Vagina (tissue), 2 donors: ENCODE measurements around the gene ERCC5.

Experiments used
- CTCF ChIP-seq, 3 experiments: fragments of 450-650 bp in 2 of 3; fragments of 200-600 bp in 1 of 3; sonication (generic) in 1 of 3; IDR thresholded peaks; one replicate each; pipeline ENCODE4 v1.5.1; 2017 to 2019; ENCODE audit warnings: antibody characterized with exemption in 3 of 3, mild to moderate bottlenecking in 2 of 3, moderate library complexity in 2 of 3
- POLR2A ChIP-seq, 2 donors: fragments of 450-650 bp; IDR thresholded peaks; one replicate each; pipeline ENCODE4 v1.6.1; 2017; ENCODE audit warnings: antibody characterized with exemption in 2 of 2, mild to moderate bottlenecking in 2 of 2, moderate library complexity in 2 of 2
- POLR2AphosphoS5 ChIP-seq, 2 donors: sonication (generic); formaldehyde crosslinking; IDR thresholded peaks; one replicate each; pipeline ENCODE4 v1.9.0; 2017; ENCODE audit warnings: antibody characterized with exemption in 2 of 2, mild to moderate bottlenecking in 2 of 2, low read depth in 1 of 2; ENCODE audit not compliant: insufficient read depth in 1 of 2

GRCh38 chr13:102913914-102914313 is 68.1 kb downstream of the ERCC5 start:
- TF ChIP-seq CTCF (IDR thresholded peaks at IDR 0.05), result no peak
- no peak for TF ChIP-seq POLR2AphosphoS5 (IDR thresholded peaks at IDR 0.05; ENCODE audit: insufficient read depth in 1 of 2, low read depth in 1 of 2)
- TF ChIP-seq POLR2A (IDR thresholded peaks at IDR 0.05), result no peak
